Karpas-422 (cell line): ENCODE data around the gene H2BK1. TPM values are rescaled to one million over a fixed set of nuclear protein-coding genes. Genes with fewer than 3 reads are reported as not detected.

Experiments
- DNase-seq: peaks from one replicate; pipeline ENCODE4 v3.0.0-alpha.2; 2015
- H2AFZ ChIP-seq: fragments of 200-600 bp; sonication (generic); 2 replicates; pipeline ENCODE4 v1.6.1; 2014; ENCODE audit warnings: antibody characterized with exemption, low read length, mixed read lengths
- H3K27ac ChIP-seq: fragments of 200-600 bp; sonication (generic); 2 replicates; pipeline ENCODE4 v1.5.1; 2014; ENCODE audit warnings: mild to moderate bottlenecking, low read length, moderate library complexity
- H3K27me3 ChIP-seq: fragments of 200-600 bp; sonication (generic); 2 replicates; pipeline ENCODE4 v1.6.1; 2014; ENCODE audit warnings: low read length, mixed read lengths
- H3K36me3 ChIP-seq: fragments of 200-600 bp; sonication (generic); 2 replicates; pipeline ENCODE4 v1.6.1; 2014; ENCODE audit warnings: low read length, mixed read lengths; ENCODE audit not compliant: insufficient read depth
- H3K4me1 ChIP-seq: fragments of 200-600 bp; sonication (generic); 2 replicates; pipeline ENCODE4 v1.6.1; 2014; ENCODE audit warnings: mild to moderate bottlenecking, low read length, mixed read lengths
- H3K4me2 ChIP-seq: fragments of 200-600 bp; sonication (generic); 2 replicates; pipeline ENCODE4 v1.6.1; 2014; ENCODE audit warnings: low read length, low read depth, mild to moderate bottlenecking; ENCODE audit not compliant: poor library complexity, severe bottlenecking
- H3K4me3 ChIP-seq: fragments of 200-600 bp; sonication (generic); 2 replicates; pipeline ENCODE4 v1.5.1; 2014; ENCODE audit warnings: mild to moderate bottlenecking, antibody characterized with exemption, low read length, mixed read lengths
- H3K79me2 ChIP-seq: fragments of 200-600 bp; sonication (generic); 2 replicates; pipeline ENCODE4 v1.6.1; 2014; ENCODE audit warnings: mild to moderate bottlenecking, low read length, mixed read lengths
- H3K9ac ChIP-seq: fragments of 200-600 bp; sonication (generic); 2 replicates; pipeline ENCODE4 v1.6.0; 2014; ENCODE audit warnings: low read length
- H3K9me2 ChIP-seq: fragments of 200-600 bp; sonication (generic), shearing (Covaris generic); replicated peaks from 2 replicates; pipeline ENCODE4 v1.6.0; 2014; ENCODE audit warnings: mild to moderate bottlenecking, low read length, moderate library complexity; ENCODE audit not compliant: insufficient read depth
- H3K9me3 ChIP-seq: fragments of 300-700, 200-600 bp; sonication (generic); 2 replicates; pipeline ENCODE4 v1.6.1; 2014; ENCODE audit warnings: low read length, mixed read lengths
- H4K20me1 ChIP-seq: fragments of 200-600 bp; sonication (generic); 2 replicates; pipeline ENCODE4 v1.6.1; 2014; ENCODE audit warnings: mild to moderate bottlenecking, antibody characterized with exemption, low read length, low read depth; ENCODE audit not compliant: insufficient read depth
- total RNA-seq: library from RNA; depleted of rRNA; stranded (reverse); fragments of >200 nt; shearing (Covaris generic); gene quantifications from 2 replicates; pipeline ENCODE4 v1.2.3, GENCODE V29; 2014; ENCODE audit warnings: low replicate concordance

H2BK1 gene
- total RNA-seq, 1 experiment from 2014 or later, result not detected

- no peak overlapping the region for H3K9ac ChIP-seq
Observed at GRCh38 chr7:151206914-151207313, 3.4 kb downstream of the H2BK1 start.

DNA sequence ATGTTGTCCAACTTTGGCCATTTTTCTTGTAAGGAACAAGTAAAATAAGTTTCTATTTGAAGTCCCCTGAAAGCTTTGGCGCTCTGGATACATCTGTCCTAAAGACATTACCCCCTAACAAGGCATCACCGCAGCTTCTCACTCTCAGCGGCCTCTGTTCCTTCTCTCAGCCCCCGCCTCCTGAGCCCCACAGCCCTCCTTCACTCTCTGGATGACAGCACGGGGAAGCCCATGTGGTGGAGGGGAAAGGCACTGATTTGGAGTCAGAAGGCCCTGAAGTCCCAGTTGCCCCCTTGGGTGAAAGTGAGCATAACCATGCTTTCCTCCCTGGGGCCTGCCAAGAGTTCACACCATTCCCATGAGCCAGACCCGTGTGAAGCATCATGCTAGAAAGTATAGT, 4.6 kb downstream of the H2BK1 start:
- H3K4me2 ChIP-seq, result no peak overlapping the region
- H3K4me3 ChIP-seq, result no peak overlapping the region
- no peaks in the 10 kb centered on the region for H3K36me3 ChIP-seq
- no peaks in the 10 kb centered on the region for H3K79me2 ChIP-seq
- no peak overlapping the region for H3K27ac ChIP-seq
- no peaks in the 10 kb centered on the region for H3K27me3 ChIP-seq
- no peaks in the 10 kb centered on the region for H3K9me3 ChIP-seq
- no peak overlapping the region for H2AFZ ChIP-seq
- no peak for DNase-seq
- peaks cover 6% of the 10 kb centered on the region; the same call in 1 of the 2 replicates for H4K20me1 ChIP-seq
- H3K9me2 ChIP-seq, result no peaks in the 10 kb centered on the region
- no peaks in the 10 kb centered on the region for H3K4me1 ChIP-seq
- no peak overlapping the region for H3K9ac ChIP-seq

More at GRCh38 chr7:151206914-151207313, 3.4 kb downstream of the H2BK1 start:
- Histone ChIP-seq H3K4me1 (no peaks in the 10 kb centered on the region), H3K4me2 (no peak overlapping the region), H3K9me3 (no peaks in the 10 kb centered on the region), H3K4me3 (no peak overlapping the region), H3K79me2 (no peaks in the 10 kb centered on the region), H3K27ac (no peak overlapping the region), H2AFZ (no peak overlapping the region), H3K9me2 (no peaks in the 10 kb centered on the region), H4K20me1 (peaks cover 6% of the 10 kb centered on the region; the same call in 1 of the 2 replicates), H3K27me3 (no peaks in the 10 kb centered on the region), H3K36me3 (no peaks in the 10 kb centered on the region)
- DNase-seq, result no peak

DNA sequence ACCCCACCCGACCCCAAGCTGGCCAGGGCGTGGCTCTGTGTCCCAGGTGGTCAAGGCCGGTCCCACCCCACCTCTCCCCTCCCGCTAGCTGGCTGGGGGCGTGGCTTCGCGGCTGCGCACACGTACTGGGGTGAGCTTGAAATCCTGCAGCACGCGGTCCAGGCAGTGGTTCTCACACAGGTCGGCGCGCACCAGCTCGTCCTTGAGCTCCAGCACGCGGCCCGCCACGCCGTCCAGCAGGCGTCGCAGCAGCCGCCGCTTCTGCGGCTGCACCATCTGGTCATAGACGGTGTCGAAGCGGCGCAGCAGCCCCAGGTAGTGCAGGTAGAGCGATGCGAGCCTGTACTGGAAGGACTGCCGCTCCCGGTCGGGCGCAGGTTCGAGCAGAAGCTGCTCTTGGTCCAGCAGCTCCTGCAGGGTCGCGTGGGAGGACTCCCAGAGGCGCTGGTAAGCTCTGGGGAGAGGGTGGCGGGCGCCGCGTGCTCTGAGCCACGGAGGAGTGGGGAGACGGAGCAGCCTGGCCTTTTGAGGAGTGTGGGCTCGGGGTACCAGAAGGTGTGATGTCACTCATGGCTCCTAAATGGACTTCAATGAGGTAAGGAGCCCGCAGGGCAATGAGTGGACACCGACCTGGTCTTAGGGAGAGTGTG, 5.8 kb downstream of the H2BK1 start:
- Histone ChIP-seq H3K9me3 (no peaks in the 10 kb centered on the region), H3K27ac (no peak overlapping the region), H3K36me3 (no peaks in the 10 kb centered on the region), H3K4me2 (no peak overlapping the region), H3K27me3 (no peaks in the 10 kb centered on the region), H3K9me2 (no peaks in the 10 kb centered on the region), H3K4me1 (no peaks in the 10 kb centered on the region), H4K20me1 (0 out of 2 replicates have a peak, but pooled peaks cover 4% of the 10 kb centered on the region), H3K79me2 (no peaks in the 10 kb centered on the region), H3K4me3 (no peak overlapping the region), H2AFZ (no peak overlapping the region), H3K9ac (no peak overlapping the region)
- DNase-seq, result no peak

DNA sequence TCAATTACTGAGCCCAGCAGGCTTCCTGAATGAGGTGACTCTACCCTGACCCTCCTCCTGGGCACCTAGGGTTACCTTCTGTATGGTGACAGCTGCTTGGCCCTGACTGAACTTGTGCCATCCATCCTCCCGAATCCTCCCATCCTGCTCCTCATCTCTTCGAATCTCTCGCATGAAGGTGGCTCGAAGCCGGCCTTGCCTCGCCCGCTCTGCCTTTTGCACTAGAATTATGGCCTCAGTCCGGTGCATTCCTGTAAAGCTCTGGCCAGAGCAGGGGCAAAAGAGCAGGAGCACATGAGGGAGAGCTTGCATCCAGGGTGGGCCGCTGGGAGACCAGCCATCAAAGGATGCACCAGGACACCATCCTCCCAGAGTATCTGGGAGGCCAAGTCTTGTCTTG, 7.5 kb downstream of the H2BK1 start:
- DNase-seq, result no peak
- no peak overlapping the region for H3K4me2 ChIP-seq
- no peak overlapping the region for H2AFZ ChIP-seq
- H3K9ac ChIP-seq, result no peak overlapping the region
- no peak overlapping the region for H3K27ac ChIP-seq
- no peaks in the 10 kb centered on the region for H3K27me3 ChIP-seq
- no peaks in the 10 kb centered on the region for H3K9me2 ChIP-seq
- H3K4me3 ChIP-seq, result no peak overlapping the region
- H3K4me1 ChIP-seq, result no peaks in the 10 kb centered on the region
- H3K79me2 ChIP-seq, result no peaks in the 10 kb centered on the region
- H4K20me1 ChIP-seq, result no peaks in the 10 kb centered on the region
- no peaks in the 10 kb centered on the region for H3K9me3 ChIP-seq
- no peaks in the 10 kb centered on the region for H3K36me3 ChIP-seq

DNA sequence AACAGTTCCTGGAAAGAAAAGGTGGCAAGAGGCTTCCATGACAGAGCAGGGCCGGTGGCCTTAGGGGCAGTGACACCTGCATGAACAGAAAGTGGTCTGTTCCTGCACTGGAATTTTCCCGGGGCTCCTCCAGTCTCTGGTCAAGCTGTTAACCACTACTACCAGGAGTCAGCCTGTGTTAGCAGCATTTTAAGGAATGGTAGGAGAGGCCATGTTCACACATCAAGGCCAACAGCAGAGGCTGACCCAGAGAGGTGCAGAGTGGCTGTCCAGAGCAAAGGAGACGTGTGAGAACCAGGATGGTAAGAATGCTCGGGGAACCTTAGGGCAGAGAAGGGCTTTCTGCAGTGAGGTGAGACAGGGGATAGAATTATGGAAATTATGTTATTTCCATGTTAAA, 8.5 kb downstream of the H2BK1 start:
- Histone ChIP-seq H3K4me3 (no peak overlapping the region), H3K9ac (no peak overlapping the region), H2AFZ (no peak overlapping the region), H3K4me2 (no peak overlapping the region), H3K9me3 (no peaks in the 10 kb centered on the region), H4K20me1 (no peaks in the 10 kb centered on the region), H3K79me2 (no peaks in the 10 kb centered on the region), H3K4me1 (no peaks in the 10 kb centered on the region), H3K36me3 (no peaks in the 10 kb centered on the region), H3K9me2 (no peaks in the 10 kb centered on the region), H3K27ac (no peak overlapping the region), H3K27me3 (no peaks in the 10 kb centered on the region)
- DNase-seq, result no peak

DNA sequence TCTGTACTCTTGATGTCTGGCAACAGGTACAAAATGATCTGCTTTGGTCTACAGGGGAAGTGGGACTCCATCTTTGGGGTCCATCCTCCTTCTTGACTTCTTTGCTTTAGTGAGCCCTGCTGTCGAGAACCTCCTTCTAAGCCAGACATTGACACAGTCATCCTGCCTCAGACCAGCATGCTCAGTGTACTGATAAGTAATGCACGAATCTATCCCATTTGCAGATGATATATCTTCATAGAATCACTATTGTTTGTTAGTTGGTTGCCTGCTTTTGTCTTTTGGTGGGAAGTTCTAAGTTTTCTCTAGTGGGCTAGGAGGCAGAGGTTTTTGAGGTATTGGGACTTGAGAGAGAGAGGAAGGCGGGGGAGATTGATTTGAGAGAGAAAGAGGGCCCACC, 8.9 kb downstream of the H2BK1 start:
- Histone ChIP-seq H3K9ac (no peak overlapping the region), H3K4me2 (no peak overlapping the region), H3K4me3 (no peak overlapping the region), H3K9me2 (no peaks in the 10 kb centered on the region), H4K20me1 (no peaks in the 10 kb centered on the region), H3K27me3 (no peaks in the 10 kb centered on the region), H3K79me2 (no peaks in the 10 kb centered on the region), H2AFZ (no peak overlapping the region), H3K36me3 (no peaks in the 10 kb centered on the region), H3K4me1 (no peaks in the 10 kb centered on the region), H3K9me3 (no peaks in the 10 kb centered on the region), H3K27ac (no peak overlapping the region)
- DNase-seq, result no peak

DNA sequence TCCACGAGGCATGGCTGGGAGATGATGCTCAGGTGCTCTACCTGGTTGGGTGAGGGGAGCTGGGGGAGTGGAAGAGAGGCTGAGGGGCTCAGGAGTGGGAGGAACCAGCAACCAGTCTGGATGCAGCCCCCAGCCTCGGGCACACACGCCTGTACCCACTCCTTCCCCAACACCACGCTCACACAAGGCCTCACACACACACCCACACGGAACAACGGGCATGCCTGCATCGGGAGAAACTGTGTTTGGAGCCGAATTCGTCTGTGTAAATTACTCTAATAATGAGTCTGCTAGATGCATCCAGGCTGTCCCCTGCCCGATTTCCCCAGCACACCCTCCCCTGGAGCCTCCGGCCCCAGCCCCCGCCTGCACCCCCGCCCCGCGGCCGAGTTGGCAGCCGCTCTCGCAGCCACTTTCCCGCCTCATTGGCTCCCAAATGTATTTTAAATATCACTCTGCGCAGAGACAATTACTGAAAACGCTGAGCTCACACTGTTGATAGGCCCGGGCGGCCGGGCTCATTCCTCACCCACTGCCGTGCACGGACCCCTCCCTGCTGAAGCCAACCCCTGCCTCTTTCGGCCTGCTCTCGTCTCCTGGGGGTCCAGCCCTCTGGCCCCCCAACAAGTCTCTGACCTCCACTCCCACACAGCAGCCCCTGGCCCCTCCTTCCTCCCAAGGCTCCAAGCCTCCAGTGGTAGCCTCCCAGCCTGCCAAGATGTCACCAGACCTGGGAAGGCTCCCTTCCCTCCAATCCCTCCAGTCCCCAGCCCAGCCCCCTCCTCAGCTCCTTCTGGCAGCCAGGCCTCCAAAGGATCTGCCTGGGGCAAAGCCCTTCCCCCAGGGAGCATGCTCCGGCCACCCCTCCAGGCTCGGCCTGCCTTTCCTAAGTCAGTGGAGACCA, 11.1 kb downstream of the H2BK1 start:
- Histone ChIP-seq H3K79me2 (no peaks in the 10 kb centered on the region), H3K9me3 (no peaks in the 10 kb centered on the region), H4K20me1 (no peaks in the 10 kb centered on the region), H3K27me3 (no peaks in the 10 kb centered on the region), H3K9me2 (no peaks in the 10 kb centered on the region), H2AFZ (no peak overlapping the region), H3K9ac (no peak overlapping the region), H3K36me3 (no peaks in the 10 kb centered on the region), H3K4me2 (no peak overlapping the region), H3K4me1 (no peaks in the 10 kb centered on the region), H3K4me3 (no peak overlapping the region), H3K27ac (no peak overlapping the region)
- DNase-seq, result no peak

DNA sequence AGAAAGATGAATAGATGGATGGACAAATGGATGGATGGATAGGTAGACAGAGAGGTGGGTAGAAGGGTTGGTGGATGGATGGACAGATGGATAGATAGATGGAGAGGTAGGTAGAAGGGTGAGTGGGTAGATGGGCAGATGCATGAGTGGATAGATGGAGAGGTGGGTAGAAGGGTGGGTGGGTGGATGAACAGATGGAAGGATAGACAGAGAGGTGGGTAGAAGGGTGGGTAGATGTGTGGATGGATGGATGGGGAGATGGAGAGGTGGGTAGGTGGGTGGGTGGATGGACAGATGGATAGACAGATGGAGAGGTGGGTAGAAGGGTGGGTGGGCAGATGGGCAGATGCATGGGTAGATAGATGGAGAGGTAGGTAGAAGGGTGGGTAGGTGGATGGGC, 12.4 kb downstream of the H2BK1 start:
- Histone ChIP-seq H3K27ac (no peak overlapping the region), H2AFZ (no peak overlapping the region), H3K36me3 (no peaks in the 10 kb centered on the region), H3K27me3 (no peaks in the 10 kb centered on the region), H4K20me1 (no peaks in the 10 kb centered on the region), H3K9me3 (no peaks in the 10 kb centered on the region), H3K9me2 (no peaks in the 10 kb centered on the region), H3K4me2 (no peak overlapping the region), H3K79me2 (no peaks in the 10 kb centered on the region), H3K9ac (no peak overlapping the region), H3K4me1 (no peaks in the 10 kb centered on the region), H3K4me3 (no peak overlapping the region)
- no peak for DNase-seq
